CD4-positive, CD25-positive, alpha-beta regulatory T cell (primary cell): ENCODE data around the gene CCNA1. TPM values are rescaled to one million over a fixed set of nuclear protein-coding genes. Genes with fewer than 3 reads are reported as not detected.

ENCODE experiments used
- ATAC-seq, 2 donors: fragments of 150-1000 bp; cut with Tn5 transposase; one replicate each; pipeline ENCODE4 v1.10.0; 2021; ENCODE audit warnings: low read depth in 2 of 2, moderate number of reproducible peaks in 2 of 2, moderate library complexity in 1 of 2
- DNase-seq, 3 donors: peaks; one replicate each; pipeline versions ENCODE4 v3.0.0 to v3.0.0-alpha.2; 2012 to 2022; ENCODE audit warnings: mixed read lengths in 1 of 3
- H3K27ac ChIP-seq: one replicate; pipeline ENCODE4 v1.7.0; 2013; ENCODE audit warnings: mild to moderate bottlenecking, low read length; ENCODE audit not compliant: insufficient read depth, poor library complexity, severe bottlenecking
- H3K27me3 ChIP-seq: one replicate; pipeline ENCODE4 v1.7.0; 2013; ENCODE audit warnings: low read length; ENCODE audit not compliant: control insufficient read depth, insufficient read depth
- H3K36me3 ChIP-seq: one replicate; pipeline ENCODE4 v1.7.0; 2013; ENCODE audit warnings: mild to moderate bottlenecking, low read length, moderate library complexity; ENCODE audit not compliant: control insufficient read depth, insufficient read depth
- H3K4me1 ChIP-seq: 2 replicates; pipeline ENCODE4 v1.7.0; 2013; ENCODE audit warnings: mild to moderate bottlenecking, low read length; ENCODE audit not compliant: insufficient read depth, control insufficient read depth, poor library complexity, severe bottlenecking
- H3K4me3 ChIP-seq: one replicate; pipeline ENCODE4 v1.7.0; 2013; ENCODE audit warnings: low read depth, mild to moderate bottlenecking, low read length, moderate library complexity
- H3K9me3 ChIP-seq, 2 experiments: 1 replicate in 1 of 2; 2 replicates in 1 of 2; pipeline ENCODE4 v1.7.0; 2013; ENCODE audit warnings: low read length in 2 of 2, mild to moderate bottlenecking in 1 of 2, moderate library complexity in 1 of 2; ENCODE audit not compliant: control insufficient read depth in 2 of 2
- H3K27ac Mint-ChIP-seq, 3 donors: one replicate each; pipeline ENCODE4 v1.8.0; 2020 to 2022; ENCODE audit warnings: mild to moderate bottlenecking in 3 of 3, mixed read lengths in 3 of 3, moderate library complexity in 2 of 3
- H3K27me3 Mint-ChIP-seq: one replicate; pipeline ENCODE4 v1.8.0; 2022; ENCODE audit warnings: mild to moderate bottlenecking, mixed read lengths
- H3K36me3 Mint-ChIP-seq: one replicate; pipeline ENCODE4 v1.8.0; 2020; ENCODE audit warnings: mixed read lengths
- H3K4me1 Mint-ChIP-seq, 4 donors: one replicate each; pipeline ENCODE4 v1.8.0; 2020 to 2022; ENCODE audit warnings: mixed read lengths in 4 of 4, mild to moderate bottlenecking in 1 of 4
- H3K4me3 Mint-ChIP-seq, 4 donors: one replicate each; pipeline ENCODE4 v1.8.0; 2020 to 2022; ENCODE audit warnings: mild to moderate bottlenecking in 4 of 4, mixed read lengths in 4 of 4, moderate library complexity in 3 of 4
- H3K9me3 Mint-ChIP-seq, 7 donors: one replicate each; pipeline ENCODE4 v1.8.0; 2020 to 2022; ENCODE audit warnings: mixed read lengths in 7 of 7, mild to moderate bottlenecking in 3 of 7, moderate library complexity in 2 of 7
- polyA plus RNA-seq, 4 donors: library from polyadenylated mRNA; unstranded; fragments of 300-500 nt; fragmentation: Illumina TruSeq; gene quantifications; one replicate each; pipeline ENCODE4 v1.2.3, GENCODE V29; 2021
- total RNA-seq: library from RNA; stranded (reverse); gene quantifications from one replicate; pipeline ENCODE4 v1.2.3, GENCODE V29; 2022

Gene CCNA1
- total and polyA plus RNA-seq, 5 donors from 2014 or later, result 0.14 TPM; not detected in 4

DNA sequence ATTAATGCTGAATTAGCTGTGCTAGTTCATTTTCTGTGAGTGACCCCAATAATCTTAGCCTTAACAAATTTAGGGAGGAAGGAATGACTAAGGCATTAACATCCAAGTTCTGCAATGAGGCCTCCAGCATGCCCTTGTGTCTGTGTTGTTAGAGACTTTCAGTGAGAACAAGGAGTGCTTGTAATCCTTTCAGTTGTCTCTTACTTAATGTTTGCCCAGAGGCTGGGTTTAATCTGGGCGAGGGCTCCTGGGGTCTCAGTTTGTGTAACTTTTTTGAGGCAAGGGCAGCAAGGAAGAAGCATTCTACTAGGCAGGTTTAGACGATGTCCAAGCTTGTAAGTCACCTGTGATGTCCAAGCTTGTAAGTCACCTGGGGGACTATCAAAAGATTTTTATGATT, 24.3 kb downstream of the CCNA1 start:
- Mint-ChIP-seq H3K4me1 (no peaks in the 10 kb centered on the region), H3K4me3 (no peak overlapping the region), H3K36me3 (no peaks in the 10 kb centered on the region), H3K9me3 (no peaks in the 10 kb centered on the region), H3K27me3 (peaks cover 14% of the 10 kb centered on the region), H3K27ac (no peak overlapping the region)
- no peaks in the 10 kb centered on the region for H3K27me3 ChIP-seq
- DNase-seq, result no peak
- no peaks in the 10 kb centered on the region for H3K9me3 ChIP-seq
- H3K4me3 ChIP-seq, result no peak overlapping the region
- H3K27ac ChIP-seq, result no peak overlapping the region
- H3K4me1 ChIP-seq, result no peaks in the 10 kb centered on the region
- no peak for ATAC-seq
- H3K36me3 ChIP-seq, result no peaks in the 10 kb centered on the region

DNA sequence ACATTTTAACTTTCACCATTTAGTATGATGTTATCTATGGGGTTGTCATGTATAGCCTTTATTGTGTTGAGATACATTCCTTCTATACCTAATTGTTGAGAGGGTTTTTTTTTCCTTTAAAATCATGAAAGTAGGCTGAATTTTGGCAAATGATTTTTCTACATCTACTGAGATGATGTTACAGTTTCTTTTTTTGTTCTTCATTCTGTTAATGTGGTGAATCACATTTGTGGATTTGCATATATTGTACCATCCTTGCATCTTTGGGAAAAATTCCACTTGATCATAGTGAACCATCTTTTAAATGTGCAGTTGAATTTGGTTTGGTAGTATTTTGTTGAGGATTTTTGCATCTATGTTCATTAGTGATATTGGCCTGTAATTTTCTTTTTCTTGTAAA, 29.2 kb downstream of the CCNA1 start:
- H3K36me3 Mint-ChIP-seq, result no peaks in the 10 kb centered on the region
- H3K4me1 Mint-ChIP-seq, result no peaks in the 10 kb centered on the region
- peaks cover 0 to 4% (median 0%) of the 10 kb centered on the region in 7 donors for H3K9me3 Mint-ChIP-seq

DNA sequence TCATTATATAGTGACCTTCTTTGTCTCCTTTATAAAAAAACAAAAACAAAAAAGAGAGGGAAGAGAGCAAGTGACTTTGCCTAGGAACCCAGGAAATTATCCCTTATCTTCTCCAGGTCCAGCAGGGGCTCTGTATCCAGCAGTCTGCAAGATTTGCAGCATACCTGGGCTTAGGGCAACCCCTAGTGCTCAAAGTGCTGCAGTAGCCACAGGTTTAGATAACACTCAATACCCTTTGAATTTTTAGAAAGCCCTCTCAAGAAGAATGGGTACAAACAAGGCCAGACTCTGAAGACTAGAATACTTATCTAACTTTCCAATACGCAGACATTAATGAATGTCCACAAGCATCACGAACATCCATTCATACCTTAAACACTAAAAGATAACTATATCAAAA, 43.2 kb downstream of the CCNA1 start:
- Mint-ChIP-seq H3K36me3 (no peaks in the 10 kb centered on the region), H3K4me3 (no peak overlapping the region), H3K27me3 (no peaks in the 10 kb centered on the region), H3K9me3 (peaks cover 0 to 19% (median 7%) of the 10 kb centered on the region in 7 donors), H3K27ac (no peak overlapping the region), H3K4me1 (no peaks in the 10 kb centered on the region)
- no peak for DNase-seq
- Histone ChIP-seq H3K4me3 (no peak overlapping the region), H3K27ac (no peak overlapping the region), H3K36me3 (no peaks in the 10 kb centered on the region), H3K9me3 (no peaks in the 10 kb centered on the region), H3K4me1 (no peaks in the 10 kb centered on the region), H3K27me3 (no peaks in the 10 kb centered on the region)
- ATAC-seq, result no peak

More for the DNA sequence above, 29.2 kb downstream of the CCNA1 start:
- H3K4me1 ChIP-seq, result no peaks in the 10 kb centered on the region
- H3K27ac ChIP-seq, result no peak overlapping the region
- ATAC-seq (no peak), DNase-seq (no peak)
- H3K4me3 ChIP-seq, result no peak overlapping the region
- H3K4me3 Mint-ChIP-seq, result no peak overlapping the region
- no peaks in the 10 kb centered on the region for H3K27me3 ChIP-seq
- H3K27me3 Mint-ChIP-seq, result peaks cover 4% of the 10 kb centered on the region
- no peaks in the 10 kb centered on the region for H3K9me3 ChIP-seq
- no peak overlapping the region for H3K27ac Mint-ChIP-seq
- no peaks in the 10 kb centered on the region for H3K36me3 ChIP-seq

DNA sequence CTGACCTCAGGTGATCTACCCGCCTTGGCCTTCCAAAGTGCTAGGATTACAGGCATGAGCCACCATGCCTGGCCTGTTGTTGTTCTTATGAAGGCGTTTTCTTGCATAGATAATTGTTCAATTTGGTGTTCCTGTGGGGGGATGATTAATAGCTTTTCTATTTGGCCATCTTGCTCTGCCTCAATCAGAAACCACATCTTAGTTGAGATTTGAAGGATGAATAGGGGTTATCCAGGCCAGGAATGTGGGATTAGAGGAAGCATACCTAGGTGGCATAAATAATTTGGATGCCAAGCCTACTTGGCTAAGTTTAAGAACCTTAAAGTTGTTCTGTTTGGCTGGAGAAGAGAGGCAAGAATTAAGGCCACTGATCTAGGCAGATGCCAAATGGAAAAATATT, 44.4 kb downstream of the CCNA1 start:
- no peak for ATAC-seq

DNA sequence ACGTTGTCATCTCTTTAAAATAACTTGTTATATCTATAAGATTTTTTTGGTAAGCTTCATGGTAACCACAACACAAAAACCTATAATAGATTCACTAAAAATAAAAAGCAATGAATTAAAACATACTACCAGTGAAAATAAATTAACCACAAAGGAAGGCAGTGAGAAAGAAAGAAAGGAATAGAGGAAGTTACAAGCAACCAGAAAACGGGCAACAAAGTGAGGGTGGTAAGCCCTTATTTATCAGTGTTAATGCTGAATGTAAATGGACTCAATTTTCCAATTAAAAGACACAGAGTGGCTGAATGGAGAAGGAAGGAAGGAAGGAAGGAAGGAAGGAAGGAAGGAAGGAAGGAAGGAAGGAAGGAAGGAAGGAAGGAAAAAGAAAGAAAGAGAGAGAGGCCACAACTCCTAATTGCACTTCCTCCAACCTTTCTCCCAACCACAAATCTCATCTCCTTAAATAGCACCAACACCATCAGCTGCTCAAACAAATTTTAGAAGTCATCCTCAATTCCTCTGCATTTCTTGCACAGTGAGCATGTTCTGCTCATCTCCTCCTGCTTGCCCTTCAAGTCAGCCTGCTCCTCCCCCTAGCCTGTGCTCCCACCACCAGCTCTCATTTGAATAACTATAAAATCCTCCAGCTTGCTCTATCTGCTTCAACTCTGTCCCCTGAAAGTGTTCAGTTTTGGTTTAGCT, 48.6 kb downstream of the CCNA1 start:
- H3K4me1 Mint-ChIP-seq, result no peaks in the 10 kb centered on the region
- H3K36me3 Mint-ChIP-seq, result no peaks in the 10 kb centered on the region
- H3K4me1 ChIP-seq, result no peaks in the 10 kb centered on the region
- no peaks in the 10 kb centered on the region for H3K27me3 ChIP-seq
- no peaks in the 10 kb centered on the region for H3K36me3 ChIP-seq
- no peak overlapping the region for H3K4me3 ChIP-seq
- DNase-seq, result no peak
- H3K9me3 ChIP-seq, result no peaks in the 10 kb centered on the region
- H3K4me3 Mint-ChIP-seq, result no peak overlapping the region
- H3K27me3 Mint-ChIP-seq, result no peaks in the 10 kb centered on the region
- H3K27ac ChIP-seq, result no peak overlapping the region
- H3K9me3 Mint-ChIP-seq, result peaks cover 1 to 13% (median 6%) of the 10 kb centered on the region in 7 donors
- no peak for ATAC-seq
- H3K27ac Mint-ChIP-seq, result no peak overlapping the region

More for the DNA sequence above, 44.4 kb downstream of the CCNA1 start:
- Histone ChIP-seq H3K4me1 (no peaks in the 10 kb centered on the region), H3K27me3 (no peaks in the 10 kb centered on the region), H3K4me3 (no peak overlapping the region), H3K36me3 (no peaks in the 10 kb centered on the region), H3K27ac (no peak overlapping the region), H3K9me3 (no peaks in the 10 kb centered on the region)
- DNase-seq, result no peak
- Mint-ChIP-seq H3K36me3 (no peaks in the 10 kb centered on the region), H3K27me3 (no peaks in the 10 kb centered on the region), H3K27ac (no peak overlapping the region), H3K4me3 (no peak overlapping the region), H3K4me1 (no peaks in the 10 kb centered on the region), H3K9me3 (peaks cover 0 to 17% (median 7%) of the 10 kb centered on the region in 7 donors)

DNA sequence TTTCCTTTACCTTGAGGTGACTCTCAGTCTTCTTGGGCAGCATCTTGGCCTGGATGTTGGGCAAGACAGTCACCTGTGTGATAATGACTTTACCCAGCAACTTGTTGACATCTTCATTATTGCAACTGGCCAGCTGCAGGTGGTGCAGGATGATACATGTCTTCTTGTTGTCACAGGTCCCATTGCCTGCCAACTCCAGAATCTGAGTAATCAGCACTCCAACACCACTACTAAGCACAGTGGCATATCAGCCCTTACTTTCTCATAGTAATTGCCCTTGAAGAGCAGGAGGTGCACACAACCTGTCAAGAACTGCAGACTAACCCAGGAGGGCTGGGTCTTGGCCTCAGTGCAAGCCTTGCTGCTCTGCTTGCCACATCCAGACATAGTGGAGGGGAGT, 57.8 kb downstream of the CCNA1 start:
- H3K9me3 ChIP-seq, result no peaks in the 10 kb centered on the region
- H3K27ac Mint-ChIP-seq, result no peak overlapping the region
- no peaks in the 10 kb centered on the region for H3K36me3 Mint-ChIP-seq
- no peaks in the 10 kb centered on the region for H3K36me3 ChIP-seq
- H3K4me3 ChIP-seq, result no peak overlapping the region
- ATAC-seq, result no peak
- peaks cover 0 to 6% (median 0%) of the 10 kb centered on the region in 7 donors for H3K9me3 Mint-ChIP-seq
- H3K4me1 Mint-ChIP-seq, result no peaks in the 10 kb centered on the region
- no peaks in the 10 kb centered on the region for H3K27me3 ChIP-seq
- no peaks in the 10 kb centered on the region for H3K4me1 ChIP-seq
- no peaks in the 10 kb centered on the region for H3K27me3 Mint-ChIP-seq
- no peak for DNase-seq
- H3K27ac ChIP-seq, result no peak overlapping the region
- H3K4me3 Mint-ChIP-seq, result no peak overlapping the region

Other genes with a start within 250 kb of the CCNA1 start
- gene SOHLH2, start 217.9 kb upstream of the CCNA1 start, total RNA-seq, result not detected
- not detected for gene SOHLH2, start 217.9 kb upstream of the CCNA1 start, polyA plus RNA-seq
- not detected for gene CCDC169, start 134.7 kb upstream of the CCNA1 start, total RNA-seq
- gene CCDC169, start 134.7 kb upstream of the CCNA1 start, polyA plus RNA-seq, result not detected
- 6.7 TPM for gene SPART, start 86.1 kb upstream of the CCNA1 start, total RNA-seq
- gene SPART, start 86.1 kb upstream of the CCNA1 start, polyA plus RNA-seq, result 10 to 100 TPM; 13.0 to 34.0 (median 27.0) TPM
- not detected for gene SERTM1, start 241.5 kb downstream of the CCNA1 start, total RNA-seq
- gene SERTM1, start 241.5 kb downstream of the CCNA1 start, polyA plus RNA-seq, result not detected